ENCODE measurements around the gene TNFAIP8. TPM values are rescaled to one million over a fixed set of nuclear protein-coding genes. Genes with fewer than 3 reads are reported as not detected.

Gene TNFAIP8
- total and polyA plus RNA-seq, 2 experiments from 2014 or later = 10.6 to 29.2 TPM

DNA sequence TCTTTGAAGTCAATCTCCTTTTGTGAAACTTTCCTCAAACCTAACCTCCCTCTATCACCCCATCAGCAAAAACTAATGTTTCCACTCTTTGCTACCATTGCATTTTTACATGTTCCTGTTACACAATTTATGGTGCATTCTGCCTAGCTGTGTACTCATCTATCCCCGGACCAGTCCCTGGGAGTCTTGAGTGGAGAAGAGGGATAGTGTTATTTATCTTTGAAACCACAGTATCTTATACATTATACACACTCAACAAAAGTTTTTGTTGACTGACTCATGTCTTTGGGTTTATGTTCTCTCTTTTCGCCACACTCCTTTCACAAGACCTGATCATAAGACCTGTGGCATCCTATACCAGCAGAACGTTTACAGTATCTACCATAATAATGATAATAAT is 26.4 kb downstream of the TNFAIP8 start (continued):
- TF ChIP-seq ZNF462 (CRISPR knock-in tag; IDR thresholded peaks at IDR 0.05) (no peak), EZH2 (IDR thresholded peaks at IDR 0.05; ENCODE audit: low read depth, unreplicated experiment) (no peak), EZH2phosphoT487 (IDR thresholded peaks at IDR 0.05; ENCODE audit: unreplicated experiment) (no peak), NANOG (IDR thresholded peaks at IDR 0.05; ENCODE audit: borderline replicate concordance) (no peak), STAT1 (IDR thresholded peaks at IDR 0.05; ENCODE audit: unreplicated experiment) (no peak)

DNA sequence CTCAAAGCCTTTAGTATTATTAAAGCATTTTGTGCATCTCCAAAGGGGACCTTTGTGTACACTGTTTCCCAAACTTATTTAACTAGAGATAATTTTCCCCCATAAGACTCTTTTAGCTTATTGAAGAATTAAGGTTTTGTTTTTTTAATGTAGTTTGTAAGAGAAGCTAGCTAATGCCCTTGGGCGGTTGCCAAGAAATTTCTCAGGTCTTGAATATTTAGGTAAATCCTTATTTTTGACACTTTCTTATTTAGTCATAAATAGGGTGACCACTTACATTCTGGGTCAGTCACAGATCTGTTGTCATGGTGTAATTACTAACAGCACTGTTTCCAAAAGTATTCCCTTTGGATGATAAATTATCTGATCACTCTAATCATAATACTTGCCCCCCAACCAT is 27.2 kb downstream of the TNFAIP8 start:
- Mint-ChIP-seq H3K4me3 (no peak overlapping the region), H3K27me3 (ENCODE audit: insufficient read depth, low read depth, poor library complexity) (no peaks in the 10 kb centered on the region), H3K9me3 (no peaks in the 10 kb centered on the region), H3K4me1 (peaks cover 27% of the 10 kb centered on the region), H3K36me3 (ENCODE audit: low read depth) (no peaks in the 10 kb centered on the region), H3K27ac (no peak overlapping the region)
- H3K4me3 ChIP-seq = no peak overlapping the region
- no peak overlapping the region for H3K27ac ChIP-seq (ENCODE audit: low read depth)
- peaks cover 11% of the 10 kb centered on the region for H3K4me1 ChIP-seq (ENCODE audit: insufficient read depth)
- no peak overlapping the region for H2AFZ ChIP-seq
- DNase-seq (ENCODE audit: low spot score) = no peak
- H3K79me2 ChIP-seq (replicated peaks; ENCODE audit: insufficient read depth) = no peaks in the 10 kb centered on the region
- no peaks in the 10 kb centered on the region for H3K27me3 ChIP-seq (ENCODE audit: insufficient read depth)
- ATAC-seq = no peak
- H3F3A ChIP-seq (replicated peaks; ENCODE audit: low read depth) = no peaks in the 10 kb centered on the region
- H3K9me2 ChIP-seq (ENCODE audit: insufficient read depth) = no peaks in the 10 kb centered on the region
- no peak overlapping the region for H3K4me2 ChIP-seq
- H4K20me1 ChIP-seq (replicated peaks; ENCODE audit: insufficient read depth) = no peaks in the 10 kb centered on the region
- no peaks in the 10 kb centered on the region for H3K36me3 ChIP-seq (ENCODE audit: insufficient read depth)
- TF ChIP-seq ZNF114 (CRISPR knock-in tag; IDR thresholded peaks at IDR 0.05) = no peak
- no peak for TF ChIP-seq JUNB (IDR thresholded peaks at IDR 0.05; ENCODE audit: unreplicated experiment)
- TF ChIP-seq, protein P1, sequence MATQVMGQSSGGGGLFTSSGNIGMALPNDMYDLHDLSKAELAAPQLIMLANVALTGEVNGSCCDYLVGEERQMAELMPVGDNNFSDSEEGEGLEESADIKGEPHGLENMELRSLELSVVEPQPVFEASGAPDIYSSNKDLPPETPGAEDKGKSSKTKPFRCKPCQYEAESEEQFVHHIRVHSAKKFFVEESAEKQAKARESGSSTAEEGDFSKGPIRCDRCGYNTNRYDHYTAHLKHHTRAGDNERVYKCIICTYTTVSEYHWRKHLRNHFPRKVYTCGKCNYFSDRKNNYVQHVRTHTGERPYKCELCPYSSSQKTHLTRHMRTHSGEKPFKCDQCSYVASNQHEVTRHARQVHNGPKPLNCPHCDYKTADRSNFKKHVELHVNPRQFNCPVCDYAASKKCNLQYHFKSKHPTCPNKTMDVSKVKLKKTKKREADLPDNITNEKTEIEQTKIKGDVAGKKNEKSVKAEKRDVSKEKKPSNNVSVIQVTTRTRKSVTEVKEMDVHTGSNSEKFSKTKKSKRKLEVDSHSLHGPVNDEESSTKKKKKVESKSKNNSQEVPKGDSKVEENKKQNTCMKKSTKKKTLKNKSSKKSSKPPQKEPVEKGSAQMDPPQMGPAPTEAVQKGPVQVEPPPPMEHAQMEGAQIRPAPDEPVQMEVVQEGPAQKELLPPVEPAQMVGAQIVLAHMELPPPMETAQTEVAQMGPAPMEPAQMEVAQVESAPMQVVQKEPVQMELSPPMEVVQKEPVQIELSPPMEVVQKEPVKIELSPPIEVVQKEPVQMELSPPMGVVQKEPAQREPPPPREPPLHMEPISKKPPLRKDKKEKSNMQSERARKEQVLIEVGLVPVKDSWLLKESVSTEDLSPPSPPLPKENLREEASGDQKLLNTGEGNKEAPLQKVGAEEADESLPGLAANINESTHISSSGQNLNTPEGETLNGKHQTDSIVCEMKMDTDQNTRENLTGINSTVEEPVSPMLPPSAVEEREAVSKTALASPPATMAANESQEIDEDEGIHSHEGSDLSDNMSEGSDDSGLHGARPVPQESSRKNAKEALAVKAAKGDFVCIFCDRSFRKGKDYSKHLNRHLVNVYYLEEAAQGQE (IDR thresholded peaks at IDR 0.05; ENCODE audit: unreplicated experiment) = no peak
- TF ChIP-seq POLR2AphosphoS5 (IDR thresholded peaks at IDR 0.05; ENCODE audit: low read depth) = no peak
- TF ChIP-seq EZH2 (IDR thresholded peaks at IDR 0.05; ENCODE audit: low read depth, unreplicated experiment) = no peak
- TF ChIP-seq STAT1 (IDR thresholded peaks at IDR 0.05; ENCODE audit: unreplicated experiment) = no peak

Data from GM23338 (cell line).